GM21529 (cell line): ENCODE data around the gene INAFM1.
"Not testable (repeated sequence)": the region's sequence is repeated elsewhere in the genome, so short reads cannot be mapped to it uniquely, and the experiment has no call there.

Source experiments
- ATAC-seq: cut with Tn5 transposase; IDR thresholded peaks from one replicate; pipeline ENCODE4 v1.9.1; 2021; ENCODE audit not compliant: unreplicated experiment

Gene INAFM1

GRCh38 chr19:47240996-47241918, 33.4 kb upstream of the INAFM1 start:
- ATAC-seq = no peak

GRCh38 chr19:47241919-47242577, 32.6 kb upstream of the INAFM1 start:
- no peak for ATAC-seq

GRCh38 chr19:47243364-47243775, 31.3 kb upstream of the INAFM1 start:
- ATAC-seq = no peak

GRCh38 chr19:47243776-47244547, 30.7 kb upstream of the INAFM1 start:
- peak; percentile 63 for ATAC-seq

GRCh38 chr19:47247308-47247990, 27.2 kb upstream of the INAFM1 start:
- ATAC-seq = no peak

- not testable (repeated sequence) for ATAC-seq
Measured at GRCh38 chr19:47253016-47253415, 21.7 kb upstream of the INAFM1 start.

GRCh38 chr19:47253467-47253881, 21.2 kb upstream of the INAFM1 start:
- ATAC-seq = no peak

GRCh38 chr19:47253970-47254369, 20.7 kb upstream of the INAFM1 start:
- ATAC-seq = no peak

- peak; percentile 49 for ATAC-seq
Measured at GRCh38 chr19:47255879-47256692, 18.6 kb upstream of the INAFM1 start, which contains the start of gene CCDC9. Gene CCDC9 (plus strand): TSS chr19:47256525. CDS start chr19:47258401, 1,876 bp downstream.

GRCh38 chr19:47256693-47257410, 17.8 kb upstream of the INAFM1 start:
- peak; percentile 67 for ATAC-seq

- ATAC-seq = peak; percentile 0
Measured at GRCh38 chr19:47257411-47258169, 17.1 kb upstream of the INAFM1 start.

- no peak for ATAC-seq
Measured at GRCh38 chr19:47258434-47258833, 16.3 kb upstream of the INAFM1 start.

- no peak for ATAC-seq
Measured at GRCh38 chr19:47258895-47259555, 15.7 kb upstream of the INAFM1 start.

GRCh38 chr19:47260476-47260875, 14.2 kb upstream of the INAFM1 start:
- no peak for ATAC-seq

GRCh38 chr19:47261946-47262793, 12.5 kb upstream of the INAFM1 start:
- ATAC-seq = peak; percentile 74

- ATAC-seq = no peak
Measured at GRCh38 chr19:47264629-47265028, 10.1 kb upstream of the INAFM1 start.

- ATAC-seq = no peak
Measured at GRCh38 chr19:47266401-47266941, 8.2 kb upstream of the INAFM1 start.
